GM15510 (cell line): ENCODE measurements around the gene ADD1.
A peak's percentile ranks its signal among the peaks of the same experiment; 100 is the strongest.

Source experiments
- POLR2A ChIP-seq: IDR thresholded peaks from 3 replicates; pipeline ENCODE4 v1.6.1; 2011; ENCODE audit warnings: borderline replicate concordance; ENCODE audit not compliant: insufficient read length; ENCODE audit errors: extremely low read depth

Gene ADD1

GRCh38 chr4:2811830-2812611 lies 31.6 kb upstream of the ADD1 start:
- TF ChIP-seq POLR2A, result peak; percentile 71

GRCh38 chr4:2812612-2813354 lies 30.9 kb upstream of the ADD1 start:
- TF ChIP-seq POLR2A, result no peak

GRCh38 chr4:2813446-2814405 lies 29.9 kb upstream of the ADD1 start:
- TF ChIP-seq POLR2A, result no peak

GRCh38 chr4:2814627-2815270 lies 28.9 kb upstream of the ADD1 start:
- TF ChIP-seq POLR2A, result no peak

- TF ChIP-seq POLR2A, result no peak
Measured at GRCh38 chr4:2816401-2816954, 27.2 kb upstream of the ADD1 start.

- TF ChIP-seq POLR2A, result no peak
Measured at GRCh38 chr4:2817137-2817536, 26.5 kb upstream of the ADD1 start.

GRCh38 chr4:2817701-2818350 lies 25.8 kb upstream of the ADD1 start:
- TF ChIP-seq POLR2A, result no peak

- TF ChIP-seq POLR2A, result no peak
Measured at GRCh38 chr4:2818351-2818939, 25.2 kb upstream of the ADD1 start.

GRCh38 chr4:2819244-2820215 lies 24.1 kb upstream of the ADD1 start:
- TF ChIP-seq POLR2A, result no peak

GRCh38 chr4:2820216-2820982 lies 23.2 kb upstream of the ADD1 start:
- TF ChIP-seq POLR2A, result no peak

GRCh38 chr4:2822461-2823300 lies 21.0 kb upstream of the ADD1 start:
- no peak for TF ChIP-seq POLR2A
